B cell (primary cell): ENCODE measurements around the gene FYCO1. TPM values are rescaled to one million over a fixed set of nuclear protein-coding genes. Genes with fewer than 3 reads are reported as not detected.
A peak's percentile ranks its signal among the peaks of the same experiment; 100 is the strongest.

Experiments
- ATAC-seq: fragments of 200-7000 bp; cut with Tn5 transposase; one replicate; pipeline ENCODE4 v1.10.0; 2021; ENCODE audit warnings: low read depth, mild to moderate bottlenecking, moderate number of reproducible peaks, moderate library complexity
- CTCF ChIA-PET: fragments of 350-600 bp; sonication (Branson Sonifier 250); formaldehyde crosslinking; loops from one replicate; lab custom pipeline; 2021; ENCODE audit warnings: antibody characterized with exemption, inconsistent platforms; lab: Charles Lee
- POLR2A ChIA-PET: fragments of 350-600 bp; sonication (Branson Sonifier 250); formaldehyde crosslinking; loops from one replicate; lab custom pipeline; 2021; ENCODE audit warnings: antibody characterized with exemption; lab: Charles Lee
- DNase-seq: peaks from one replicate; pipeline ENCODE4 v3.0.0; 2013
- H2AFZ ChIP-seq: 2 replicates; pipeline ENCODE4 v1.6.1; 2012; ENCODE audit warnings: mild to moderate bottlenecking, low read depth, low read length; ENCODE audit not compliant: insufficient read depth, poor library complexity, severe bottlenecking
- H3K27ac ChIP-seq, 2 donors: 1 replicate in 1 of 2; 2 replicates in 1 of 2; pipeline ENCODE4 v1.5.1; 2012 to 2013; ENCODE audit warnings: low read length in 2 of 2, mild to moderate bottlenecking in 2 of 2, moderate library complexity in 1 of 2
- H3K27me3 ChIP-seq, 4 experiments: fragments of 200-600 bp in 1 of 4; sonication (generic) in 1 of 4; replicated peaks in 1 of 4; 1 replicate in 2 of 4; 2 replicates in 2 of 4; pipeline versions ENCODE4 v1.6.1 to v1.7.0; 2013 to 2016; ENCODE audit warnings: low read length in 3 of 4, mild to moderate bottlenecking in 2 of 4, mixed read lengths in 1 of 4, moderate library complexity in 1 of 4; ENCODE audit not compliant: insufficient read depth in 4 of 4, control insufficient read depth in 3 of 4; ENCODE audit errors: control extremely low read depth in 1 of 4
- H3K36me3 ChIP-seq, 2 experiments: replicated peaks in 1 of 2; 1 replicate in 1 of 2; 2 replicates in 1 of 2; pipeline versions ENCODE4 v1.6.1 to v1.7.1; 2013; ENCODE audit warnings: low read length in 1 of 2; ENCODE audit not compliant: insufficient read depth in 2 of 2, control insufficient read depth in 1 of 2; ENCODE audit errors: control extremely low read depth in 1 of 2, extremely low read depth in 1 of 2
- H3K4me1 ChIP-seq, 2 donors: fragments of 200-600 bp in 1 of 2; sonication (generic) in 1 of 2; 1 replicate in 1 of 2; 2 replicates in 1 of 2; pipeline versions ENCODE4 v1.5.1 to v1.6.1; 2013 to 2017; ENCODE audit warnings: low read length in 2 of 2; ENCODE audit not compliant: control insufficient read depth in 2 of 2, insufficient read depth in 2 of 2
- H3K4me2 ChIP-seq: replicated peaks from 2 replicates; pipeline ENCODE3; 2012; ENCODE audit warnings: mild to moderate bottlenecking, low read depth, low read length; ENCODE audit not compliant: poor library complexity, severe bottlenecking
- H3K4me3 ChIP-seq, 5 experiments: fragments of 200-600 bp in 1 of 5; sonication (generic) in 1 of 5; 1 replicate in 3 of 5; 2 replicates in 2 of 5; pipeline versions ENCODE4 v1.5.1 to v1.7.0; 2011 to 2016; ENCODE audit warnings: low read length in 4 of 5, mild to moderate bottlenecking in 4 of 5, low read depth in 2 of 5, control low read depth in 1 of 5, moderate library complexity in 1 of 5; ENCODE audit not compliant: insufficient read depth in 1 of 5; ENCODE audit errors: control extremely low read depth in 1 of 5, extremely low read depth in 1 of 5
- H3K79me2 ChIP-seq: fragments of 200-600 bp; sonication (generic); one replicate; pipeline ENCODE4 v1.6.0; 2016; ENCODE audit warnings: low read length; ENCODE audit not compliant: control insufficient read depth, insufficient read depth
- H3K9ac ChIP-seq: fragments of 200-600 bp; sonication (generic); 2 replicates; pipeline ENCODE4 v1.6.1; 2017; ENCODE audit warnings: mild to moderate bottlenecking, low read length, moderate library complexity
- H3K9me3 ChIP-seq, 3 donors: one replicate each; pipeline versions ENCODE4 v1.6.1 to v1.7.1; 2013; ENCODE audit warnings: low read length in 2 of 3; ENCODE audit not compliant: control insufficient read depth in 2 of 3, insufficient read depth in 1 of 3; ENCODE audit errors: control extremely low read depth in 1 of 3
- H4K20me1 ChIP-seq: 2 replicates; pipeline ENCODE4 v1.6.0; 2012; ENCODE audit warnings: mild to moderate bottlenecking, low read length; ENCODE audit not compliant: insufficient read depth, control insufficient read depth, poor library complexity, severe bottlenecking
- H3K27ac Mint-ChIP-seq: one replicate; pipeline ENCODE4 v1.8.0; 2021; ENCODE audit warnings: mixed read lengths
- H3K27me3 Mint-ChIP-seq: one replicate; pipeline ENCODE4 v1.8.0; 2021; ENCODE audit warnings: mixed read lengths
- H3K4me1 Mint-ChIP-seq: one replicate; pipeline ENCODE4 v1.8.0; 2021; ENCODE audit warnings: mixed read lengths
- H3K4me3 Mint-ChIP-seq: one replicate; pipeline ENCODE4 v1.8.0; 2021; ENCODE audit warnings: mixed read lengths
- H3K9me3 Mint-ChIP-seq: one replicate; pipeline ENCODE4 v1.8.0; 2022; ENCODE audit warnings: mixed read lengths; ENCODE audit not compliant: insufficient read depth
- EZH2 ChIP-seq: IDR thresholded peaks from 2 replicates; pipeline ENCODE4 v1.6.1; 2012; ENCODE audit warnings: borderline replicate concordance, low read depth, mild to moderate bottlenecking, moderate library complexity, low read length; ENCODE audit not compliant: insufficient read depth, poor library complexity, severe bottlenecking
- WGBS: methylation state at CpG from one replicate; pipeline ENCODE4 v1.1.5; 2013; ENCODE audit warnings: missing lambda C conversion rate; ENCODE audit not compliant: insufficient coverage; 5-methylcytosine and 5-hydroxymethylcytosine counted together
- intact Hi-C: fragments of 100-400 bp; cut with micrococcal nuclease; formaldehyde crosslinking; loops from one replicate; pipeline ENCODE4 v1.10.0; 2022
- polyA plus RNA-seq: library from polyadenylated mRNA; depleted of rRNA; stranded (reverse); fragments of >200 nt; gene quantifications from 2 replicates; pipeline ENCODE4 v1.2.3, GENCODE V29; 2012
- total RNA-seq, 2 donors: library from RNA; stranded (reverse); fragments of 120-200 nt in 1 of 2; gene quantifications; 1 replicate in 1 of 2; 2 replicates in 1 of 2; pipeline versions ENCODE4 v1.2.3 to v1.2.4, GENCODE V29; 2013 to 2022
- TF ChIP-seq, protein P1 (sequence below): fragments of 200-600 bp; IDR thresholded peaks from one replicate; pipeline ENCODE4 v1.8.0; 2022; ENCODE audit warnings: antibody characterized with exemption, mild to moderate bottlenecking

Gene FYCO1
- total and polyA plus RNA-seq, 2 donors (not counting 1 experiment from before 2014, with no cell fraction given): 5.4 to 16.7 TPM

DNA sequence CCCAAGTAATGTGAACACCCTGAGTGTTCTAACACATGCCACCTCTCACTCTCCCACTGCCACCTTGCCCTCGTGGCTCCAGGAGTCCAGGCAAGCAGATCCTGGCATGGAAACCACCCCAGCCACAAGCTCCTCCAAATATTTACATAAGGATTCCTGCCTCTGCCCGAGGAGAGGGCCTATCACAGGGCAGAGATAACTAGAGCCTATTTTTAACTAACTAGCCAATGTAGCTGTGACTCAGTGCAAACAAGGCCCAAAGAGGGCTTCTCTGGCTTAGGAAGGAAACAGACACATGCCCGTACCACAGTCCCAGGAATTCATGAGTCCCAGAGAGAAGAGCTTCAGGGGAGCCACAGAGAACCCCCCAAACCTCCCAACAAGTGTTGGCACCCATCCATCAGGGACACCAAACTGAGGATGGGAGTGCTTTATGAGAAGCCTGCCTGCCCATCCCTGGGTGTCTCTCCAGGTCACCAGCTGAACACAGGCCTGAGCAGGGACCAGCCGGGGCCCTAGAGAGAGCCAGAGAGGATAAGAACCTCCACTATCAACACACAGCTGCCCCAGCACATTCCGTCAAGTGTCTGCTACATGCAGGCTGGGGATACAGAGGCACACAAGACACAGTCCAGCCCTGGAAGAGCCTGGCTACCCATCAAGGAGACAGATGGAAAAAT, 9.2 kb downstream of the FYCO1 start:
- peak overlapping the region; percentile 57 for H3K27ac Mint-ChIP-seq
- H3K27me3 Mint-ChIP-seq: no peaks in the 10 kb centered on the region
- Histone ChIP-seq H4K20me1 (peaks cover 26% of the 10 kb centered on the region), H3K4me2 (no peak overlapping the region), H3K9me3 (no peaks in the 10 kb centered on the region), H2AFZ (no peak overlapping the region), H3K4me3 (no peak overlapping the region), H3K4me1 (peaks cover 0 to 3% of the 10 kb centered on the region in 2 donors), H3K36me3 (peaks cover 7 to 34% of the 10 kb centered on the region in 2 experiments), H3K27me3 (no peaks in the 10 kb centered on the region), H3K27ac (no peak overlapping the region), H3K9ac (no peak overlapping the region), H3K79me2 (peaks cover 29% of the 10 kb centered on the region)
- H3K4me3 Mint-ChIP-seq: no peak overlapping the region
- intact Hi-C loops: no loop called here
- H3K4me1 Mint-ChIP-seq: peaks cover 14% of the 10 kb centered on the region
- ATAC-seq (no peak), DNase-seq (no peak)
- ChIA-PET CTCF (no interaction called here), POLR2A (no interaction called here)
- no peak for TF ChIP-seq EZH2
- TF ChIP-seq, protein P1, sequence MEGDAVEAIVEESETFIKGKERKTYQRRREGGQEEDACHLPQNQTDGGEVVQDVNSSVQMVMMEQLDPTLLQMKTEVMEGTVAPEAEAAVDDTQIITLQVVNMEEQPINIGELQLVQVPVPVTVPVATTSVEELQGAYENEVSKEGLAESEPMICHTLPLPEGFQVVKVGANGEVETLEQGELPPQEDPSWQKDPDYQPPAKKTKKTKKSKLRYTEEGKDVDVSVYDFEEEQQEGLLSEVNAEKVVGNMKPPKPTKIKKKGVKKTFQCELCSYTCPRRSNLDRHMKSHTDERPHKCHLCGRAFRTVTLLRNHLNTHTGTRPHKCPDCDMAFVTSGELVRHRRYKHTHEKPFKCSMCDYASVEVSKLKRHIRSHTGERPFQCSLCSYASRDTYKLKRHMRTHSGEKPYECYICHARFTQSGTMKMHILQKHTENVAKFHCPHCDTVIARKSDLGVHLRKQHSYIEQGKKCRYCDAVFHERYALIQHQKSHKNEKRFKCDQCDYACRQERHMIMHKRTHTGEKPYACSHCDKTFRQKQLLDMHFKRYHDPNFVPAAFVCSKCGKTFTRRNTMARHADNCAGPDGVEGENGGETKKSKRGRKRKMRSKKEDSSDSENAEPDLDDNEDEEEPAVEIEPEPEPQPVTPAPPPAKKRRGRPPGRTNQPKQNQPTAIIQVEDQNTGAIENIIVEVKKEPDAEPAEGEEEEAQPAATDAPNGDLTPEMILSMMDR: no peak
- H3K9me3 Mint-ChIP-seq: no peaks in the 10 kb centered on the region
- WGBS: 97% methylated on average over 5 of the region's 5 CpGs

DNA sequence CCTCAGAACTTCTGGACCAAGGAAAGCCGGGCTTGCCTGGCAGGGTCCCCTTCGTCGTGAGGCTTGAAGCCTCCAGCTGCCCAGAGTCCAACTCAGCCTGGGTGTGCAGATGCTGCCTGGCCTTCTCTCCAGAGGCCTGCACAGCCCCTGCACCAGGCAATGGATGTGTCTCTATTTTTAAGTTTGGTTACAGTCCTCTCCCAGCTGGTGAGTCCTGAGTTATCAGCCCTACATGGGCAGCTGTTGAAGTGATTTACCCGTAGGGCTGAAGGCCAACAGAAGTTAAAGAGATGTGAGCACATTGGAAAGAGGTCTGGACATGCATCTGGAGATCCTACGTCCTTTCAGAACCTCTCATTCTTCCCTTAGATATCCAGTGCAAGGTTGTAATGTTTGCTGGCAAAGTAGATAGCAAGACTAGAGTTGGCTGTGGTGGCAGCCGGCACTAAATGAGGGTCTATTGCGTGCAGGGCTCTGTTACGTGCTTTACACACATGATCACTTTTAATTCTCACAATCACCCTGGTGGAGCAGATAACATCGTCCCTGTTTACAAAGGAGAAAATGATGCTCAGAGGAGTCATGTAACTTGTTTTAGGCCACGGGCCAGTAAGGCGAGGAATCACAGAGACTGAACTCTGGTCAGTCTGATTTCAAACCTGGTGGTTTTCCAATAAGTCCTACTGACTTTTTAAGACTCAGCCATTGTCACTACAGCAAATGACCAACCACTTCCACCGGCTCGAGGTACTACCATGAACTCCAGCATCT, 9.9 kb downstream of the FYCO1 start:
- intact Hi-C loops: no loop called here
- Histone ChIP-seq H3K27ac (no peak overlapping the region), H3K27me3 (no peaks in the 10 kb centered on the region), H3K36me3 (peaks cover 8 to 41% of the 10 kb centered on the region in 2 experiments), H3K9ac (no peak overlapping the region), H3K4me1 (no peaks in the 10 kb centered on the region), H2AFZ (no peak overlapping the region), H3K4me3 (no peak overlapping the region), H3K9me3 (no peaks in the 10 kb centered on the region), H3K4me2 (no peak overlapping the region), H4K20me1 (peaks cover 26% of the 10 kb centered on the region), H3K79me2 (peaks cover 26% of the 10 kb centered on the region)
- WGBS: 96% methylated on average over 10 of the region's 13 CpGs
- POLR2A ChIA-PET: no interaction called here
- CTCF ChIA-PET: no interaction called here
- no peak for DNase-seq
- TF ChIP-seq, protein P1: no peak
- no peak for TF ChIP-seq EZH2
- Mint-ChIP-seq H3K4me3 (no peak overlapping the region), H3K4me1 (peaks cover 15% of the 10 kb centered on the region), H3K27me3 (no peaks in the 10 kb centered on the region), H3K27ac (no peak overlapping the region), H3K9me3 (no peaks in the 10 kb centered on the region)
- ATAC-seq: no peak
